ENCODE data around the gene ARSI. TPM values are rescaled to one million over a fixed set of nuclear protein-coding genes. Genes with fewer than 3 reads are reported as not detected.

The ARSI gene
- total and polyA plus RNA-seq, 2 of the 13 experiments (the other 11 are each of a cell fraction or from before 2014, with no cell fraction given), result 4.2 to 33.9 TPM

DNA sequence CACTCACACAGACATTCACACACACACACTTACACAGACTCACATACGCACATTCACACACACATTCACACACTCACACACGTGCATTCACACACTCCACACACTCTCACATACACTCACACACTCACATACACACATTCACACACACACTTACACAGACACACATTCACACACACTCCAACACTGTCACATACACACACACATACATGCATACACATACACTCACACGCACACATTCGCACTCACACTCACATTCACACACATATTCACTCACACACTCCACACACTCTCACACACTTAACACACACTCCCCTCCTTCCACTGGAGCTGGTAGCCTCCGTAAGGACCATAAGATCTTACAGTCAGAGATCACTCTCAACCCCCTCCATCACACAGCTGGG, 39.3 kb downstream of the ARSI start:
- POLR2A ChIA-PET, result no interaction called here
- no peak overlapping the region for H3K4me2 ChIP-seq (ENCODE audit: low read depth, low read length)
- no peaks in the 10 kb centered on the region for H3K9me3 ChIP-seq (ENCODE audit: low read length)
- peaks cover 52% of the 10 kb centered on the region for H3K4me1 ChIP-seq (ENCODE audit: insufficient read depth, low read length)
- H3K79me2 ChIP-seq (ENCODE audit: insufficient read depth, low read length), result no peaks in the 10 kb centered on the region
- no peak overlapping the region for H3K4me3 ChIP-seq (replicated peaks in 1 of 3; ENCODE audit: insufficient read depth in 1 of 3, low read depth in 2 of 3, low read length in 3 of 3)
- no TSS peak for BruUV-seq (replicated peaks)
- peak; percentile 4 for FAIRE-seq
- H3K9ac ChIP-seq (ENCODE audit: insufficient read depth, low read depth, low read length), result no peak overlapping the region
- peaks cover 4 to 43% of the 10 kb centered on the region in 2 experiments; a peak in 3 of 5 replicates for H3K27me3 ChIP-seq (ENCODE audit: control insufficient read depth in 1 of 2, insufficient read depth in 2 of 2, low read length in 2 of 2)
- WGBS (ENCODE audit: low lambda C conversion rate), result 56% methylated on average over 5 of the region's 5 CpGs
- H4K20me1 ChIP-seq (ENCODE audit: insufficient read depth, low read length), result no peaks in the 10 kb centered on the region
- H2AFZ ChIP-seq (ENCODE audit: low read length), result no peak overlapping the region
- CTCF ChIA-PET (ENCODE audit: low intra/inter-chr PET ratio, low total read pairs), result no interaction called here
- no peak for DNase-seq (ENCODE audit: low spot score)
- H3K27ac ChIP-seq (ENCODE audit: extremely low read length, insufficient read depth, low read length), result no peak overlapping the region
- ATAC-seq, result no peak
- H3K36me3 ChIP-seq (replicated peaks in 1 of 2; ENCODE audit: control insufficient read depth in 1 of 2, insufficient read depth in 2 of 2, low read length in 2 of 2), result no peaks in the 10 kb centered on the region
- intact Hi-C loops (cut with micrococcal nuclease; ENCODE audit: unreplicated experiment), result no loop called here
- in situ Hi-C loops (cut with HindIII; ENCODE audit: extremely low pct_ligation_motif_present, low pct_unique_long_range_greater_than_20kb), result no loop called here
- no peak for TF ChIP-seq ZNF121 (CRISPR knock-in tag; IDR thresholded peaks at IDR 0.05)
- TF ChIP-seq, protein P1, sequence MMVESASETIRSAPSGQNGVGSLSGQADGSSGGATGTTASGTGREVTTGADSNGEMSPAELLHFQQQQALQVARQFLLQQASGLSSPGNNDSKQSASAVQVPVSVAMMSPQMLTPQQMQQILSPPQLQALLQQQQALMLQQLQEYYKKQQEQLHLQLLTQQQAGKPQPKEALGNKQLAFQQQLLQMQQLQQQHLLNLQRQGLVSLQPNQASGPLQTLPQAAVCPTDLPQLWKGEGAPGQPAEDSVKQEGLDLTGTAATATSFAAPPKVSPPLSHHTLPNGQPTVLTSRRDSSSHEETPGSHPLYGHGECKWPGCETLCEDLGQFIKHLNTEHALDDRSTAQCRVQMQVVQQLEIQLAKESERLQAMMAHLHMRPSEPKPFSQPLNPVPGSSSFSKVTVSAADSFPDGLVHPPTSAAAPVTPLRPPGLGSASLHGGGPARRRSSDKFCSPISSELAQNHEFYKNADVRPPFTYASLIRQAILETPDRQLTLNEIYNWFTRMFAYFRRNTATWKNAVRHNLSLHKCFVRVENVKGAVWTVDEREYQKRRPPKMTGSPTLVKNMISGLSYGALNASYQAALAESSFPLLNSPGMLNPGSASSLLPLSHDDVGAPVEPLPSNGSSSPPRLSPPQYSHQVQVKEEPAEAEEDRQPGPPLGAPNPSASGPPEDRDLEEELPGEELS (CRISPR knock-in tag; IDR thresholded peaks at IDR 0.05), result no peak
- no peak for TF ChIP-seq ZNF546 (CRISPR knock-in tag; conservative IDR thresholded peaks at IDR 0.05)
- TF ChIP-seq EEA1 (CRISPR knock-in tag; IDR thresholded peaks at IDR 0.05; ENCODE audit: borderline replicate concordance), result no peak
- TF ChIP-seq YEATS4 (CRISPR knock-in tag; IDR thresholded peaks at IDR 0.05; ENCODE audit: borderline replicate concordance), result no peak
- 0 out of 2 replicates have a peak, but pooled peaks have one; percentile 80 for TF ChIP-seq IKZF1 (IDR thresholded peaks at IDR 0.05)
- TF ChIP-seq PHB2 (IDR thresholded peaks at IDR 0.05; ENCODE audit: partially characterized antibody), result peak; percentile 22
- TF ChIP-seq, protein P2, sequence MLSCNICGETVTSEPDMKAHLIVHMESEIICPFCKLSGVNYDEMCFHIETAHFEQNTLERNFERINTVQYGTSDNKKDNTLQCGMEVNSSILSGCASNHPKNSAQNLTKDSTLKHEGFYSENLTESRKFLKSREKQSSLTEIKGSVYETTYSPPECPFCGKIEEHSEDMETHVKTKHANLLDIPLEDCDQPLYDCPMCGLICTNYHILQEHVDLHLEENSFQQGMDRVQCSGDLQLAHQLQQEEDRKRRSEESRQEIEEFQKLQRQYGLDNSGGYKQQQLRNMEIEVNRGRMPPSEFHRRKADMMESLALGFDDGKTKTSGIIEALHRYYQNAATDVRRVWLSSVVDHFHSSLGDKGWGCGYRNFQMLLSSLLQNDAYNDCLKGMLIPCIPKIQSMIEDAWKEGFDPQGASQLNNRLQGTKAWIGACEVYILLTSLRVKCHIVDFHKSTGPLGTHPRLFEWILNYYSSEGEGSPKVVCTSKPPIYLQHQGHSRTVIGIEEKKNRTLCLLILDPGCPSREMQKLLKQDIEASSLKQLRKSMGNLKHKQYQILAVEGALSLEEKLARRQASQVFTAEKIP (CRISPR knock-in tag; IDR thresholded peaks at IDR 0.05; ENCODE audit: borderline replicate concordance), result no peak
- TF ChIP-seq HMG20B (CRISPR knock-in tag; conservative IDR thresholded peaks at IDR 0.05), result no peak
- 0 out of 2 replicates have a peak, but pooled peaks have one; percentile 30 for TF ChIP-seq SP1 (IDR thresholded peaks at IDR 0.05)
- no peak for TF ChIP-seq SP1 (CRISPR knock-in tag; IDR thresholded peaks at IDR 0.05)
- peak; percentile 91 for TF ChIP-seq PLRG1 (conservative IDR thresholded peaks at IDR 0.05)
- TF ChIP-seq, protein P3, sequence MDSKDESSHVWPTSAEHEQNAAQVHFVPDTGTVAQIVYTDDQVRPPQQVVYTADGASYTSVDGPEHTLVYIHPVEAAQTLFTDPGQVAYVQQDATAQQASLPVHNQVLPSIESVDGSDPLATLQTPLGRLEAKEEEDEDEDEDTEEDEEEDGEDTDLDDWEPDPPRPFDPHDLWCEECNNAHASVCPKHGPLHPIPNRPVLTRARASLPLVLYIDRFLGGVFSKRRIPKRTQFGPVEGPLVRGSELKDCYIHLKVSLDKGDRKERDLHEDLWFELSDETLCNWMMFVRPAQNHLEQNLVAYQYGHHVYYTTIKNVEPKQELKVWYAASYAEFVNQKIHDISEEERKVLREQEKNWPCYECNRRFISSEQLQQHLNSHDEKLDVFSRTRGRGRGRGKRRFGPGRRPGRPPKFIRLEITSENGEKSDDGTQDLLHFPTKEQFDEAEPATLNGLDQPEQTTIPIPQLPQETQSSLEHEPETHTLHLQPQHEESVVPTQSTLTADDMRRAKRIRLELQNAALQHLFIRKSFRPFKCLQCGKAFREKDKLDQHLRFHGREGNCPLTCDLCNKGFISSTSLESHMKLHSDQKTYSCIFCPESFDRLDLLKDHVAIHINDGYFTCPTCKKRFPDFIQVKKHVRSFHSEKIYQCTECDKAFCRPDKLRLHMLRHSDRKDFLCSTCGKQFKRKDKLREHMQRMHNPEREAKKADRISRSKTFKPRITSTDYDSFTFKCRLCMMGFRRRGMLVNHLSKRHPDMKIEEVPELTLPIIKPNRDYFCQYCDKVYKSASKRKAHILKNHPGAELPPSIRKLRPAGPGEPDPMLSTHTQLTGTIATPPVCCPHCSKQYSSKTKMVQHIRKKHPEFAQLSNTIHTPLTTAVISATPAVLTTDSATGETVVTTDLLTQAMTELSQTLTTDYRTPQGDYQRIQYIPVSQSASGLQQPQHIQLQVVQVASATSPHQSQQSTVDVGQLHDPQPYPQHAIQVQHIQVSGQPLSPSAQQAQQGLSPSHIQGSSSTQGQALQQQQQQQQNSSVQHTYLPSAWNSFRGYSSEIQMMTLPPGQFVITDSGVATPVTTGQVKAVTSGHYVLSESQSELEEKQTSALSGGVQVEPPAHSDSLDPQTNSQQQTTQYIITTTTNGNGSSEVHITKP (CRISPR knock-in tag; IDR thresholded peaks at IDR 0.05; ENCODE audit: low read depth), result no peak
- no peak for TF ChIP-seq ZNF143 (CRISPR knock-in tag; IDR thresholded peaks at IDR 0.05)
- TF ChIP-seq, protein P4, sequence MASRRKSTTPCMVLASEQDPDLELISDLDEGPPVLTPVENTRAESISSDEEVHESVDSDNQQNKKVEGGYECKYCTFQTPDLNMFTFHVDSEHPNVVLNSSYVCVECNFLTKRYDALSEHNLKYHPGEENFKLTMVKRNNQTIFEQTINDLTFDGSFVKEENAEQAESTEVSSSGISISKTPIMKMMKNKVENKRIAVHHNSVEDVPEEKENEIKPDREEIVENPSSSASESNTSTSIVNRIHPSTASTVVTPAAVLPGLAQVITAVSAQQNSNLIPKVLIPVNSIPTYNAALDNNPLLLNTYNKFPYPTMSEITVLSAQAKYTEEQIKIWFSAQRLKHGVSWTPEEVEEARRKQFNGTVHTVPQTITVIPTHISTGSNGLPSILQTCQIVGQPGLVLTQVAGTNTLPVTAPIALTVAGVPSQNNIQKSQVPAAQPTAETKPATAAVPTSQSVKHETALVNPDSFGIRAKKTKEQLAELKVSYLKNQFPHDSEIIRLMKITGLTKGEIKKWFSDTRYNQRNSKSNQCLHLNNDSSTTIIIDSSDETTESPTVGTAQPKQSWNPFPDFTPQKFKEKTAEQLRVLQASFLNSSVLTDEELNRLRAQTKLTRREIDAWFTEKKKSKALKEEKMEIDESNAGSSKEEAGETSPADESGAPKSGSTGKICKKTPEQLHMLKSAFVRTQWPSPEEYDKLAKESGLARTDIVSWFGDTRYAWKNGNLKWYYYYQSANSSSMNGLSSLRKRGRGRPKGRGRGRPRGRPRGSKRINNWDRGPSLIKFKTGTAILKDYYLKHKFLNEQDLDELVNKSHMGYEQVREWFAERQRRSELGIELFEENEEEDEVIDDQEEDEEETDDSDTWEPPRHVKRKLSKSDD (CRISPR knock-in tag; IDR thresholded peaks at IDR 0.05; ENCODE audit: low read depth), result no peak
- no peak for TF ChIP-seq ZSCAN25 (CRISPR knock-in tag; IDR thresholded peaks at IDR 0.05)
- TF ChIP-seq ZNF430 (CRISPR knock-in tag; IDR thresholded peaks at IDR 0.05), result no peak
